ENCODE data around the gene RBP7.

DNA sequence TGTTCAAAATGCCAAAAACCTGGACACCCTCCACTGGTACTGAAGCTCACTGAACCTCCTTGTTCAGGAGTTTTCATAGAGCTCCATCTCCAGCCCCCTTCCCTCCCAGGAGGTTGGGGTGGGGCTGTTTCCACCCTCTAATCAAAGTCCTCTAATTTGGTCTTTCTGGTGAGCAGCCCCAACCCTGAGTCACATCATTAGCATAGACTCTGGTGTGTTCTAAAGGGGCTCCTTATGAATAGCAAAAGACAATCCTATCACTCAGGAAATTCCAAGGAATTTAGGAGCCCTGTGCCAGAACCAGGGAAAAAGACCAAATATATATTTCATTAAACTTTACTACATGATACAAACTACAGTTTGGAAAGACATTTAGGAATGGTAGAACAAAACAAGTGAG is 22.5 kb downstream of the RBP7 start:
- TF ChIP-seq CTCF (conservative IDR thresholded peaks at IDR 0.05; ENCODE audit: low read depth, low read length) (no peak), POLR2A (IDR thresholded peaks at IDR 0.05; ENCODE audit: low read depth, low read length) (no peak), RCOR1 (IDR thresholded peaks at IDR 0.05; ENCODE audit: insufficient replicate concordance, low read length) (no peak)
